H1 (cell line): Measurements from ENCODE around the gene HMGB4. TPM values are rescaled to one million over a fixed set of nuclear protein-coding genes. Genes with fewer than 3 reads are reported as not detected.

Source experiments
- CTCF ChIA-PET: fragments of 300-600 bp; sonication (Branson Sonifier 250); formaldehyde crosslinking; loops from one replicate; lab custom pipeline; 2021; ENCODE audit not compliant: partially characterized antibody; lab: Charles Lee
- POLR2A ChIA-PET: fragments of 300-600 bp; sonication (Branson Sonifier 250); formaldehyde crosslinking; loops from one replicate; lab custom pipeline; 2021; ENCODE audit warnings: inconsistent platforms; ENCODE audit not compliant: partially characterized antibody; lab: Charles Lee
- DNase-seq, 2 experiments: peaks; one replicate each; pipeline versions ENCODE4 v3.0.0 to v3.0.0-alpha.2; 2010 to 2022; ENCODE audit warnings: low spot score in 2 of 2, low read depth in 1 of 2, mixed read lengths in 1 of 2
- FAIRE-seq: peaks from 2 replicates; lab custom pipeline; 2011; peaks lifted over from hg19 to GRCh38; lab: Jason Lieb, UNC
- H2AFZ ChIP-seq: 2 replicates; pipeline ENCODE4 v1.8.1; 2012; ENCODE audit warnings: low read length, inconsistent platforms
- H2AK5ac ChIP-seq: 2 replicates; pipeline ENCODE4 v1.6.1; 2013; ENCODE audit warnings: low read depth, low read length
- H2BK120ac ChIP-seq: replicated peaks from 2 replicates; pipeline ENCODE3; 2013; ENCODE audit warnings: low read depth, low read length, inconsistent platforms
- H2BK12ac ChIP-seq: 2 replicates; pipeline ENCODE4 v1.6.1; 2013; ENCODE audit warnings: low read depth, low read length
- H2BK15ac ChIP-seq: 2 replicates; pipeline ENCODE4 v1.6.1; 2013; ENCODE audit warnings: low read length
- H2BK20ac ChIP-seq: 2 replicates; pipeline ENCODE4 v1.6.1; 2013; ENCODE audit warnings: low read length
- H2BK5ac ChIP-seq: 2 replicates; pipeline ENCODE4 v1.6.1; 2013; ENCODE audit warnings: low read depth, low read length
- H3K14ac ChIP-seq: 2 replicates; pipeline ENCODE4 v1.6.1; 2013; ENCODE audit warnings: inconsistent platforms; ENCODE audit not compliant: insufficient read length
- H3K18ac ChIP-seq: 2 replicates; pipeline ENCODE4 v1.6.1; 2013; ENCODE audit warnings: low read length; ENCODE audit errors: extremely low read depth
- H3K23ac ChIP-seq: 2 replicates; pipeline ENCODE4 v1.6.1; 2013; ENCODE audit warnings: inconsistent platforms; ENCODE audit not compliant: insufficient read length
- H3K23me2 ChIP-seq: 2 replicates; pipeline ENCODE4 v1.6.1; 2013; ENCODE audit warnings: low read depth, low read length
- H3K27ac ChIP-seq: 2 replicates; pipeline ENCODE4 v1.6.1; 2011; ENCODE audit warnings: low read depth, low read length, inconsistent platforms
- H3K27me3 ChIP-seq, 4 experiments: replicated peaks in 1 of 4; 1 replicate in 1 of 4; 2 replicates in 3 of 4; pipeline versions ENCODE4 v1.6.1 to v1.8.1; 2011 to 2013; ENCODE audit warnings: low read length in 3 of 4, mild to moderate bottlenecking in 3 of 4, inconsistent platforms in 2 of 4, mixed read lengths in 2 of 4, moderate library complexity in 1 of 4; ENCODE audit not compliant: control insufficient read depth in 3 of 4, insufficient read depth in 3 of 4; ENCODE audit errors: extremely low read depth in 1 of 4
- H3K36me3 ChIP-seq, 4 experiments: 2 replicates each; pipeline versions ENCODE4 v1.6.1 to v1.8.1; 2011 to 2013; ENCODE audit warnings: mild to moderate bottlenecking in 4 of 4, low read length in 3 of 4, moderate library complexity in 2 of 4, control low read depth in 1 of 4, inconsistent platforms in 1 of 4; ENCODE audit not compliant: insufficient read depth in 4 of 4, control insufficient read depth in 2 of 4
- H3K4ac ChIP-seq: replicated peaks from 2 replicates; pipeline ENCODE3; 2013; ENCODE audit warnings: low read length, low read depth, mixed read lengths, inconsistent platforms; ENCODE audit not compliant: insufficient read length
- H3K4me1 ChIP-seq, 4 experiments: replicated peaks in 1 of 4; 1 replicate in 1 of 4; 2 replicates in 3 of 4; pipeline versions ENCODE4 v1.6.1 to v1.8.1; 2011 to 2013; ENCODE audit warnings: low read length in 3 of 4, inconsistent platforms in 2 of 4, mixed read lengths in 1 of 4; ENCODE audit not compliant: insufficient read depth in 4 of 4, control insufficient read depth in 3 of 4
- H3K4me2 ChIP-seq, 2 experiments: 2 replicates each; pipeline versions ENCODE4 v1.6.1 to v1.8.1; 2011 to 2013; ENCODE audit warnings: low read depth in 2 of 2, low read length in 2 of 2, control low read depth in 1 of 2, inconsistent platforms in 1 of 2, mild to moderate bottlenecking in 1 of 2; ENCODE audit not compliant: insufficient read depth in 1 of 2
- H3K4me3 ChIP-seq, 4 experiments: fragments of 200-600, 300-600 bp in 1 of 4; sonication (generic), shearing (Covaris generic), sonication (Bioruptor Twin) in 1 of 4; 2 replicates each; pipeline versions ENCODE4 v1.5.1 to v1.8.1; 2011 to 2016; ENCODE audit warnings: low read length in 4 of 4, low read depth in 3 of 4, control low read depth in 2 of 4, inconsistent platforms in 2 of 4, mild to moderate bottlenecking in 2 of 4, mixed read lengths in 1 of 4, moderate library complexity in 1 of 4; ENCODE audit not compliant: insufficient read depth in 2 of 4; ENCODE audit errors: extremely low read depth in 1 of 4
- H3K56ac ChIP-seq: replicated peaks from 2 replicates; pipeline ENCODE3; 2013; ENCODE audit warnings: low read depth, mild to moderate bottlenecking, mixed read lengths, low read length, inconsistent platforms; ENCODE audit not compliant: insufficient read length
- H3K79me1 ChIP-seq: 2 replicates; pipeline ENCODE4 v1.6.1; 2013; ENCODE audit warnings: low read depth, low read length, control low read depth
- H3K79me2 ChIP-seq, 2 experiments: 2 replicates each; pipeline versions ENCODE4 v1.6.1 to v1.8.1; 2012 to 2013; ENCODE audit warnings: low read length in 2 of 2, mild to moderate bottlenecking in 2 of 2, inconsistent platforms in 1 of 2; ENCODE audit not compliant: insufficient read depth in 2 of 2, control insufficient read depth in 1 of 2
- H3K9ac ChIP-seq, 4 experiments: replicated peaks in 1 of 4; 1 replicate in 1 of 4; 2 replicates in 3 of 4; pipeline versions ENCODE4 v1.6.1 to v1.8.1; 2011 to 2013; ENCODE audit warnings: low read depth in 3 of 4, low read length in 3 of 4, control low read depth in 2 of 4, mild to moderate bottlenecking in 2 of 4, moderate library complexity in 2 of 4, inconsistent platforms in 1 of 4; ENCODE audit errors: extremely low read depth in 1 of 4
- H3K9me3 ChIP-seq, 2 experiments: 2 replicates each; pipeline versions ENCODE4 v1.6.1 to v1.8.1; 2012 to 2013; ENCODE audit warnings: mild to moderate bottlenecking in 2 of 2, moderate library complexity in 2 of 2, control low read depth in 1 of 2, inconsistent platforms in 1 of 2, low read depth in 1 of 2, low read length in 1 of 2, mixed read lengths in 1 of 2; ENCODE audit not compliant: insufficient read depth in 2 of 2
- H4K20me1 ChIP-seq, 2 experiments: replicated peaks in 1 of 2; 2 replicates each; pipeline versions ENCODE3 to v1.8.1; 2011 to 2013; ENCODE audit warnings: inconsistent platforms in 2 of 2, low read length in 2 of 2, mild to moderate bottlenecking in 1 of 2; ENCODE audit not compliant: insufficient read depth in 2 of 2, control insufficient read depth in 1 of 2
- H4K5ac ChIP-seq: 2 replicates; pipeline ENCODE4 v1.6.1; 2013; ENCODE audit warnings: low read length, low read depth, mixed read lengths, inconsistent platforms; ENCODE audit not compliant: insufficient read length
- H4K8ac ChIP-seq: 2 replicates; pipeline ENCODE4 v1.8.0; 2013; ENCODE audit warnings: mild to moderate bottlenecking, moderate library complexity, low read length, inconsistent platforms; ENCODE audit not compliant: insufficient read depth; ENCODE audit errors: extremely low read depth
- H4K91ac ChIP-seq: replicated peaks from 2 replicates; pipeline ENCODE3; 2013; ENCODE audit warnings: low read length, mixed read lengths, inconsistent platforms; ENCODE audit not compliant: insufficient read length
- ASH2L ChIP-seq: fragments of 200-600, 300-600 bp; sonication (generic); IDR thresholded peaks from one replicate; pipeline ENCODE4 v1.7.1; 2017; ENCODE audit warnings: low read length
- BRCA1 ChIP-seq: IDR thresholded peaks from 2 replicates; pipeline ENCODE4 v1.6.1; 2012; ENCODE audit warnings: low read depth, low read length, improper control_type of control experiment
- CBX8 ChIP-seq: fragments of 300-800, 300-1000 bp; sonication (generic); IDR thresholded peaks from 2 replicates; pipeline ENCODE4 v1.7.1; 2016; ENCODE audit warnings: low read depth, low read length, borderline replicate concordance
- CREB1 ChIP-seq: IDR thresholded peaks from 2 replicates; pipeline ENCODE4 v1.6.1; 2012; ENCODE audit warnings: inconsistent platforms
- CTBP2 ChIP-seq: IDR thresholded peaks from 2 replicates; pipeline ENCODE4 v1.7.0; 2011; ENCODE audit warnings: borderline replicate concordance, mild to moderate bottlenecking, moderate library complexity, mixed read lengths, low read length; ENCODE audit not compliant: insufficient read depth, insufficient read length
- EP300 ChIP-seq, 2 experiments: IDR thresholded peaks; 1 replicate in 1 of 2; 2 replicates in 1 of 2; pipeline ENCODE4 v1.6.1; 2011 to 2012; ENCODE audit warnings: low read depth in 2 of 2, low read length in 2 of 2, mild to moderate bottlenecking in 2 of 2, borderline replicate concordance in 1 of 2, inconsistent platforms in 1 of 2, moderate library complexity in 1 of 2
- GTF2F1 ChIP-seq: IDR thresholded peaks from 2 replicates; pipeline ENCODE4 v1.6.1; 2012; ENCODE audit warnings: low read depth, low read length, improper control_type of control experiment, borderline replicate concordance
- NANOG ChIP-seq: IDR thresholded peaks from 2 replicates; pipeline ENCODE4 v1.6.1; 2011; ENCODE audit warnings: low read length, low read depth, mild to moderate bottlenecking, inconsistent platforms; ENCODE audit not compliant: insufficient read depth, poor library complexity, severe bottlenecking
- POLR2AphosphoS5 ChIP-seq: IDR thresholded peaks from 2 replicates; pipeline ENCODE4 v1.6.1; 2011; ENCODE audit warnings: low read depth, low read length
- RAD21 ChIP-seq, 2 experiments: IDR thresholded peaks in 1 of 2; conservative IDR thresholded peaks in 1 of 2; 2 replicates each; pipeline ENCODE4 v1.6.1; 2011; ENCODE audit warnings: low read depth in 2 of 2, low read length in 2 of 2, improper control_type of control experiment in 1 of 2, inconsistent platforms in 1 of 2, mild to moderate bottlenecking in 1 of 2, moderate library complexity in 1 of 2
- RBBP5 ChIP-seq: IDR thresholded peaks from 2 replicates; pipeline ENCODE4 v1.7.1; 2012; ENCODE audit warnings: low read depth, mild to moderate bottlenecking, inconsistent platforms, low read length, moderate library complexity, borderline replicate concordance
- SP2 ChIP-seq: IDR thresholded peaks from 2 replicates; pipeline ENCODE4 v1.6.1; 2012; ENCODE audit warnings: mild to moderate bottlenecking, low read length, inconsistent platforms
- WGBS, 2 experiments: shearing (Covaris generic) in 1 of 2; methylation state at CpG; one replicate each; pipeline versions ENCODE4 v1.1.6 to v1.1.7; 2013 to 2015; ENCODE audit warnings: low lambda C conversion rate in 2 of 2, mixed read lengths in 2 of 2, inconsistent platforms in 1 of 2, low coverage in 1 of 2, missing lambda C conversion rate in 1 of 2; ENCODE audit not compliant: insufficient replicate concordance in 2 of 2, insufficient coverage in 1 of 2, insufficient read length in 1 of 2; ENCODE audit errors: extremely low coverage in 1 of 2, missing lambda C conversion rate in 1 of 2; 5-methylcytosine and 5-hydroxymethylcytosine counted together
- polyA plus RNA-seq, 7 experiments: library from polyadenylated mRNA; depleted of rRNA in 3 of 7; stranded (reverse) in 5 of 7; unstranded in 2 of 7; fragments of >200 nt in 5 of 7; fragments of 200-250 nt in 2 of 7; gene quantifications; 1 replicate in 5 of 7; 2 replicates in 1 of 7; 4 replicates in 1 of 7; pipeline versions ENCODE4 v1.2.1 to v1.2.3, GENCODE V29; 2011 to 2013; ENCODE audit warnings: missing spikeins in 2 of 7, mixed read lengths in 2 of 7
- total RNA-seq: library from RNA; stranded (reverse); fragmentation: NEBNext Ultra II Directional; extraction: Animal tissue kit (Norgen Biotek cat#: 25700); gene quantifications from 2 replicates; pipeline ENCODE4 v1.2.1, GENCODE V29; 2021

Gene HMGB4
- total and polyA plus RNA-seq, 2 of the 8 experiments (the other 6 are each of a cell fraction or from before 2014, with no cell fraction given) = not detected

DNA sequence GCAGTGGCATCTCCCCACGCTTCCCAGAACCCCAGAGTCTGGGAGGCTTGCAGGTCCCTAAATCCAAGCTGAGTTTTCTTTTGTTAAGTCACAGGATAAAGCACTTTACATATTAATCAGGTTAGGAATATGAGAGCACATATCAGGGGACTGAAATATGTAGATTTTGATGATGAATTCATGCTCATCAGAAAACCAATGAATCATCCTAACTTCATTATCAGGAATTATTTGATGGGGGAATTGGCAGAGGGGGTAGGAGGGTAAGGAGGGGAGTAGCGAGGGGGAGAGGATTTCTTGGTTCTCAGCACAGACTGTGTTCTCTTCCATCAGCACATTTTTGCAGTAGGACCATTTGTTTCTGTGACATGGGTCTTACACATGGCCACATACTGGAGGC, 32.1 kb downstream of the HMGB4 start:
- Histone ChIP-seq H4K20me1 (peaks cover 0 to 2% of the 10 kb centered on the region in 2 experiments), H3K36me3 (no peaks in the 10 kb centered on the region), H2AK5ac (no peak overlapping the region), H2BK12ac (no peak overlapping the region), H3K4me3 (no peak overlapping the region), H2BK120ac (no peak overlapping the region), H3K23ac (no peak overlapping the region), H2BK20ac (no peak overlapping the region), H3K79me2 (no peaks in the 10 kb centered on the region), H3K4me1 (peaks cover 0 to 5% (median 2%) of the 10 kb centered on the region in 4 experiments; a peak in 3 of 7 replicates), H4K5ac (no peak overlapping the region), H3K27ac (no peak overlapping the region), H3K56ac (no peak overlapping the region), H3K14ac (no peak overlapping the region), H3K27me3 (no peaks in the 10 kb centered on the region), H4K91ac (no peak overlapping the region), H3K23me2 (no peaks in the 10 kb centered on the region), H3K18ac (no peak overlapping the region), H3K4ac (no peak overlapping the region), H3K79me1 (peaks cover 3% of the 10 kb centered on the region; the same call in 1 of the 2 replicates), H3K4me2 (no peak overlapping the region), H2AFZ (no peak overlapping the region), H2BK5ac (no peak overlapping the region), H3K9me3 (no peaks in the 10 kb centered on the region), H4K8ac (no peak overlapping the region), H3K9ac (no peak overlapping the region), H2BK15ac (no peak overlapping the region)
- no peak for DNase-seq
- FAIRE-seq = no peak
- POLR2A ChIA-PET = no interaction called here
- WGBS, 2 experiments = 86% methylated on average over 2 of the region's 2 CpGs; no CpG with 5 or more reads in 1 of the 2 experiments
- CTCF ChIA-PET = interaction anchor here (0.9 to 1.6 kb wide), 4 partner anchors 9 to 217 kb away, joined by 3 to 4 read pairs (median 4); no protein-coding TSS in a partner anchor
- no peak for TF ChIP-seq RBBP5
- no peak for TF ChIP-seq RAD21 (IDR thresholded peaks at IDR 0.05 in 1 of 2, conservative IDR thresholded peaks at IDR 0.05 in 1 of 2; ENCODE audit: low read depth in 2 of 2, low read length in 2 of 2)
- TF ChIP-seq BRCA1 = no peak
- no peak for TF ChIP-seq CTBP2
- TF ChIP-seq CBX8 = no peak
- TF ChIP-seq EP300 (IDR thresholded peaks at IDR 0.05; ENCODE audit: borderline replicate concordance in 1 of 2, low read depth in 2 of 2, low read length in 2 of 2) = no peak
- no peak for TF ChIP-seq NANOG
- TF ChIP-seq GTF2F1 = no peak
- TF ChIP-seq ASH2L = no peak
- no peak for TF ChIP-seq POLR2AphosphoS5
- no peak for TF ChIP-seq CREB1
- no peak for TF ChIP-seq SP2
